Upper lobe of left lung (tissue), 6 donors: ENCODE data around the gene MRPS31. TPM values are rescaled to one million over a fixed set of nuclear protein-coding genes. Genes with fewer than 3 reads are reported as not detected.

Experiments
- ATAC-seq, 2 donors: fragments of 200-7000 bp; cut with Tn5 transposase; one replicate each; pipeline ENCODE4 v1.9.1; 2022; ENCODE audit warnings: mild to moderate bottlenecking in 2 of 2, moderate library complexity in 2 of 2; ENCODE audit not compliant: low FRiP score in 2 of 2
- DNase-seq, 2 donors: peaks; one replicate each; pipeline ENCODE4 v3.0.0-alpha.2; 2019 to 2020
- H3K27ac ChIP-seq, 4 donors: fragments of 200-600 bp; sonication (generic); one replicate each; pipeline ENCODE4 v1.5.1; 2016 to 2019
- H3K27me3 ChIP-seq, 4 donors: fragments of 200-600 bp; sonication (generic); one replicate each; pipeline ENCODE4 v1.5.1; 2017 to 2019
- H3K36me3 ChIP-seq, 4 donors: fragments of 200-600 bp; sonication (generic); one replicate each; pipeline ENCODE4 v1.5.1; 2016 to 2019
- H3K4me1 ChIP-seq, 4 donors: fragments of 200-600 bp; sonication (generic); one replicate each; pipeline ENCODE4 v1.5.1; 2018 to 2019
- H3K4me3 ChIP-seq, 4 donors: fragments of 200-600 bp; sonication (generic); one replicate each; pipeline ENCODE4 v1.5.1; 2017 to 2019; ENCODE audit warnings: mild to moderate bottlenecking in 2 of 4, moderate library complexity in 1 of 4
- H3K9me3 ChIP-seq, 4 donors: fragments of 200-600 bp; sonication (generic); one replicate each; pipeline ENCODE4 v1.5.1; 2018 to 2019
- EP300 ChIP-seq, 4 donors: sonication (generic); formaldehyde crosslinking; IDR thresholded peaks; one replicate each; pipeline ENCODE4 v1.5.1; 2017; ENCODE audit warnings: antibody characterized with exemption in 4 of 4, control low read depth in 2 of 4
- POLR2A ChIP-seq, 4 donors: fragments of 450-650 bp; IDR thresholded peaks; one replicate each; pipeline ENCODE4 v1.5.1; 2016 to 2017; ENCODE audit warnings: antibody characterized with exemption in 4 of 4, mild to moderate bottlenecking in 2 of 4
- POLR2AphosphoS5 ChIP-seq, 2 donors: sonication (generic); formaldehyde crosslinking; IDR thresholded peaks; one replicate each; pipeline ENCODE4 v1.5.1; 2017; ENCODE audit warnings: antibody characterized with exemption in 2 of 2
- WGBS, 2 donors: methylation state at CpG; one replicate each; pipeline ENCODE4 v1.1.5; 2017 to 2018; 5-methylcytosine and 5-hydroxymethylcytosine counted together
- total RNA-seq, 6 donors: library from RNA; depleted of rRNA in 4 of 6; stranded (reverse); fragments of >200 nt in 4 of 6; gene quantifications; one replicate each; pipeline versions ENCODE4 v1.1.0 to v1.2.1, GENCODE V29; 2016 to 2021
- TF ChIP-seq, protein P1 (sequence below), 6 experiments: fragments of 450-650 bp in 4 of 6; fragments of 200-600 bp in 2 of 6; sonication (generic) in 2 of 6; IDR thresholded peaks; one replicate each; pipeline ENCODE4 v1.5.1; 2016 to 2019; ENCODE audit warnings: antibody characterized with exemption in 6 of 6
- donor health status: DM: no; HTN: no; CAD: no; lungs with moderate emphysema.
- donor health status: DM: no; HTN: yes; CAD: no; lungs with severe emphysema.

MRPS31 gene
- total RNA-seq, result 10 to 100 TPM in 5 of 6 donors, 1 to 10 TPM in 1; 8.3 to 31.1 (median 14.8) TPM

DNA sequence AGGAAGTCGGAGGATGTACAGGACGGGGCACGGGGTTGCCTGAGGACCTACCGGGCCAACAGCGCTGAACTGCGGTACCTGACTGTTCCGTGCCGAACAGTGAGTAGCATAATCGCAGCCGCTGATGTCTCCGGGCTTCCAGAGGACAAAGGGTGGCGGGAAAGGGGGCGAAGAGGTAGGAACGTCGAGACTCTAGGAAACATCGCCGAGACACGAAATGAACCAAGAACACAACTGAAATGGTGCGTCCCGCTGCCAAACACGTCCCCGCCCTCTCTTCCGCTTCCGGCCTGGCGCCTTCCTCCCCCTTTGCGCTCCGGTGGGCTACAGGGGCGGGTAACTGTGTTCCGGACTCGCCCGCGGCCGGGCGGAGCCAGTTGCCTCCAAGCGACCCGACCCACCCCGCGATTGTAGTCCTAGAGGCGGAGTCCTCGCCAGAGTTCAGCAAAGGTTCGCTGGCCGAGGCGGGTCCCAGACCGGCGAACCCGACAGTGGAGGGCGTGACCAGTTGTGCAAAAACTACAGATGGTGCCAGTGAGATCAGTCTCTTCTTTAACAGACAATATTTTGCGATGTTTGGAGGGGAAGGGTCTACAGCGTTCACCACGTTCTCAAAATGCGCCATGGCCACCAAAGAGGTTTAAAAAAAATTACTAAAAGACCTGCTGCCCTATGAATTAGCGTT is at the start of gene MRPS31:
Gene MRPS31 (minus strand): TSS at position 257 of the 685 bp plus-strand sequence. CDS start 54 bp downstream, at position 203.
- Histone ChIP-seq H3K27ac (peak within 1 kb of the TSS; percentile 84 to 93 (median 89)), H3K9me3 (no peaks in the 10 kb centered on the region), H3K36me3 (peaks cover 0 to 4% (median 0%) of the 10 kb centered on the region in 4 donors), H3K4me3 (peak within 1 kb of the TSS; percentile 69 to 91 (median 83)), H3K4me1 (peaks cover 13 to 19% (median 13%) of the 10 kb centered on the region in 4 donors), H3K27me3 (no peaks in the 10 kb centered on the region)
- ATAC-seq (peak; percentile 100), DNase-seq (peak; percentile 98 to 99)
- TF ChIP-seq POLR2A (IDR thresholded peaks at IDR 0.05) (peak in 3 of 4 donors; percentile 26 to 78 (median 28)), POLR2AphosphoS5 (IDR thresholded peaks at IDR 0.05) (peak; percentile 91 to 95), EP300 (IDR thresholded peaks at IDR 0.05) (peak in 1 of 4 donors; percentile 84)
- TF ChIP-seq, protein P1, sequence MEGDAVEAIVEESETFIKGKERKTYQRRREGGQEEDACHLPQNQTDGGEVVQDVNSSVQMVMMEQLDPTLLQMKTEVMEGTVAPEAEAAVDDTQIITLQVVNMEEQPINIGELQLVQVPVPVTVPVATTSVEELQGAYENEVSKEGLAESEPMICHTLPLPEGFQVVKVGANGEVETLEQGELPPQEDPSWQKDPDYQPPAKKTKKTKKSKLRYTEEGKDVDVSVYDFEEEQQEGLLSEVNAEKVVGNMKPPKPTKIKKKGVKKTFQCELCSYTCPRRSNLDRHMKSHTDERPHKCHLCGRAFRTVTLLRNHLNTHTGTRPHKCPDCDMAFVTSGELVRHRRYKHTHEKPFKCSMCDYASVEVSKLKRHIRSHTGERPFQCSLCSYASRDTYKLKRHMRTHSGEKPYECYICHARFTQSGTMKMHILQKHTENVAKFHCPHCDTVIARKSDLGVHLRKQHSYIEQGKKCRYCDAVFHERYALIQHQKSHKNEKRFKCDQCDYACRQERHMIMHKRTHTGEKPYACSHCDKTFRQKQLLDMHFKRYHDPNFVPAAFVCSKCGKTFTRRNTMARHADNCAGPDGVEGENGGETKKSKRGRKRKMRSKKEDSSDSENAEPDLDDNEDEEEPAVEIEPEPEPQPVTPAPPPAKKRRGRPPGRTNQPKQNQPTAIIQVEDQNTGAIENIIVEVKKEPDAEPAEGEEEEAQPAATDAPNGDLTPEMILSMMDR (IDR thresholded peaks at IDR 0.05), result peak in 2 of 6 experiments; percentile 18 to 41
- 0% methylated on average over 40 to 49 of the region's 52 CpGs for WGBS, 2 donors

DNA sequence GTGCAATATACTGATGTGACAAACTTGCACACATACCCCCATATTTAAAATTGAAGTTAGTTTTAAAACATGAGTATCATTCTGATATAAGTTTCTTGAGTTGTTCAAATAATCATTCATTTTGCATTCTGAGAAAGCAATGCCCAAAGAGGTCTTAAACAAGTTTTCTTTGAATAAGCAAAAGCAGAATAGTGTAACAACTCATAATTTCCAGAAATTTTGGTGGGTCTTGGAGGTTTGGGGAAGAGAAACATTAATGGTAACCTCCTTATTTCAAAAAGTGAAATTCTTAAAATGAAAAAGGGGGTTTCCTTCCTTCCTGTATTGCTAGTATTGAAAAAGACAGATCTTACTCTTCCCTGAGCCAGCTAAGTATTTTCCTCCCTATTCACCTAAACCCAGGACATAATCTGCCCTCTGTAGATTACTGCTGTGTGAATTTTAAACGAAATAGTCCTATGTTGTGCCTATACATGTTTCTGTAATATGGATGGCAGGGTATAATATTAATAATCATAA is 48.9 kb upstream of the MRPS31 start:
- H3K4me3 ChIP-seq, result no peak overlapping the region
- H3K9me3 ChIP-seq, result no peaks in the 10 kb centered on the region
- TF ChIP-seq POLR2AphosphoS5 (IDR thresholded peaks at IDR 0.05) (no peak), POLR2A (IDR thresholded peaks at IDR 0.05) (no peak), EP300 (IDR thresholded peaks at IDR 0.05) (no peak)
- TF ChIP-seq, protein P1 (IDR thresholded peaks at IDR 0.05), result no peak
- no peaks in the 10 kb centered on the region for H3K36me3 ChIP-seq
- ATAC-seq (no peak), DNase-seq (no peak)
- WGBS, 2 donors, result 74 to 81% methylated on average over 1 of the region's 1 CpG
- H3K4me1 ChIP-seq, result no peaks in the 10 kb centered on the region
- no peak overlapping the region for H3K27ac ChIP-seq
- no peaks in the 10 kb centered on the region for H3K27me3 ChIP-seq

- DNase-seq (no peak), ATAC-seq (no peak)
- Histone ChIP-seq H3K36me3 (no peaks in the 10 kb centered on the region), H3K4me3 (no peak overlapping the region), H3K27me3 (no peaks in the 10 kb centered on the region), H3K27ac (no peak overlapping the region), H3K9me3 (no peaks in the 10 kb centered on the region), H3K4me1 (no peaks in the 10 kb centered on the region)
- no peak for TF ChIP-seq EP300 (IDR thresholded peaks at IDR 0.05)
- no peak for TF ChIP-seq POLR2AphosphoS5 (IDR thresholded peaks at IDR 0.05)
- TF ChIP-seq POLR2A (IDR thresholded peaks at IDR 0.05), result no peak
- TF ChIP-seq, protein P1 (IDR thresholded peaks at IDR 0.05), result no peak
- 86% methylated on average over 5 of the region's 5 CpGs for WGBS, 2 donors
These were observed 47.9 kb upstream of the MRPS31 start for GRCh38 chr13:40818926-40819325.

- Histone ChIP-seq H3K36me3 (peaks cover 0 to 17% (median 0%) of the 10 kb centered on the region in 4 donors), H3K4me3 (no peak overlapping the region), H3K4me1 (no peaks in the 10 kb centered on the region), H3K9me3 (no peaks in the 10 kb centered on the region), H3K27ac (no peak overlapping the region), H3K27me3 (no peaks in the 10 kb centered on the region)
- ATAC-seq (no peak), DNase-seq (no peak)
- no peak for TF ChIP-seq EP300 (IDR thresholded peaks at IDR 0.05)
- WGBS, 2 donors, result 94 to 97% methylated on average over 2 of the region's 2 CpGs
These were observed 43.8 kb upstream of the MRPS31 start for GRCh38 chr13:40814803-40815202.

- no peak overlapping the region for H3K4me3 ChIP-seq
- no peaks in the 10 kb centered on the region for H3K9me3 ChIP-seq
- peak; percentile 53 to 62 for ATAC-seq
- H3K36me3 ChIP-seq, result peaks cover 0 to 20% (median 0%) of the 10 kb centered on the region in 4 donors
- DNase-seq, result peak in 1 of 2 donors; percentile 38
- no peaks in the 10 kb centered on the region for H3K27me3 ChIP-seq
- H3K4me1 ChIP-seq, result no peaks in the 10 kb centered on the region
- WGBS, 2 donors, result 66 to 68% methylated on average over 5 to 7 of the region's 7 CpGs
- TF ChIP-seq EP300 (IDR thresholded peaks at IDR 0.05), result no peak
- no peak for TF ChIP-seq POLR2AphosphoS5 (IDR thresholded peaks at IDR 0.05)
- TF ChIP-seq, protein P1 (IDR thresholded peaks at IDR 0.05), result peak in 5 of 6 experiments; percentile 31 to 58 (median 45)
- no peak for TF ChIP-seq POLR2A (IDR thresholded peaks at IDR 0.05)
- no peak overlapping the region for H3K27ac ChIP-seq
These were observed 42.9 kb upstream of the MRPS31 start for GRCh38 chr13:40813667-40814454.
